ENCODE measurements around the gene STK39. TPM values are rescaled to one million over a fixed set of nuclear protein-coding genes. Genes with fewer than 3 reads are reported as not detected.

Gene STK39
- total and polyA plus RNA-seq, 4 donors: 8.5 to 18.7 (median 11.2) TPM

DNA sequence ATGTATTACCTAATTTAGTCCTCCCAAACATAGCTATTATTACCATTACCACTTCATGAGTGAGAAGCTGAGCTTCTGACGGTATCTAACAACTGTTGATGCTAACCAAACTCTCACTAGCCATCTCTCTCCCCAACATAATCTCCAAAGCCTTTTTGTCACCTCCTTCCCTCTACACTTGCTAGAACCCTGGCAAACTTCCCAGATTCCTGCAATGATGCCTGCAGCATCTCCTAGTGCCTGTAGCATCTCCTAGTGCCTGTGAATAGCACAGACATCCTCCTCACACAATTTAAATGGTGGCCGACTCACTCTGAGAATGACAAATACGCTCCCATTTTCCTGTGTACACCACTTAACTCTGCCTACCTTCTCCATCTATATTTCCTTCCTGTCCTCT lies 126.7 kb downstream of the STK39 start:
- no peak overlapping the region for H3K9ac ChIP-seq (ENCODE audit: insufficient read depth in 1 of 2, low read length in 2 of 2)
- H3K4me3 ChIP-seq: no peak overlapping the region
- WGBS, 2 donors: 89 to 94% methylated on average over 3 of the region's 3 CpGs
- TF ChIP-seq, protein P1, sequence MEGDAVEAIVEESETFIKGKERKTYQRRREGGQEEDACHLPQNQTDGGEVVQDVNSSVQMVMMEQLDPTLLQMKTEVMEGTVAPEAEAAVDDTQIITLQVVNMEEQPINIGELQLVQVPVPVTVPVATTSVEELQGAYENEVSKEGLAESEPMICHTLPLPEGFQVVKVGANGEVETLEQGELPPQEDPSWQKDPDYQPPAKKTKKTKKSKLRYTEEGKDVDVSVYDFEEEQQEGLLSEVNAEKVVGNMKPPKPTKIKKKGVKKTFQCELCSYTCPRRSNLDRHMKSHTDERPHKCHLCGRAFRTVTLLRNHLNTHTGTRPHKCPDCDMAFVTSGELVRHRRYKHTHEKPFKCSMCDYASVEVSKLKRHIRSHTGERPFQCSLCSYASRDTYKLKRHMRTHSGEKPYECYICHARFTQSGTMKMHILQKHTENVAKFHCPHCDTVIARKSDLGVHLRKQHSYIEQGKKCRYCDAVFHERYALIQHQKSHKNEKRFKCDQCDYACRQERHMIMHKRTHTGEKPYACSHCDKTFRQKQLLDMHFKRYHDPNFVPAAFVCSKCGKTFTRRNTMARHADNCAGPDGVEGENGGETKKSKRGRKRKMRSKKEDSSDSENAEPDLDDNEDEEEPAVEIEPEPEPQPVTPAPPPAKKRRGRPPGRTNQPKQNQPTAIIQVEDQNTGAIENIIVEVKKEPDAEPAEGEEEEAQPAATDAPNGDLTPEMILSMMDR (IDR thresholded peaks at IDR 0.05; ENCODE audit: control extremely low read depth, extremely low read depth): no peak
- no peak overlapping the region for H3K27ac ChIP-seq (ENCODE audit: low read depth in 1 of 2, low read length in 1 of 2)
- H3K4me1 ChIP-seq (ENCODE audit: control insufficient read depth in 5 of 5, insufficient read depth in 5 of 5, low read length in 5 of 5): peaks cover 0 to 8% (median 0%) of the 10 kb centered on the region in 5 donors
- peaks cover 3 to 18% (median 10%) of the 10 kb centered on the region in 4 donors for H3K36me3 ChIP-seq (ENCODE audit: control insufficient read depth in 4 of 4, insufficient read depth in 4 of 4, low read length in 4 of 4)
- ATAC-seq (ENCODE audit: insufficient read depth, low FRiP score) (no peak), DNase-seq (no peak)
- no peaks in the 10 kb centered on the region for H3K9me3 ChIP-seq (ENCODE audit: control insufficient read depth in 4 of 4, insufficient read depth in 3 of 4, low read length in 3 of 4)
- H3K27me3 ChIP-seq (ENCODE audit: control insufficient read depth in 3 of 3, insufficient read depth in 3 of 3, low read length in 2 of 3): no peaks in the 10 kb centered on the region

DNA sequence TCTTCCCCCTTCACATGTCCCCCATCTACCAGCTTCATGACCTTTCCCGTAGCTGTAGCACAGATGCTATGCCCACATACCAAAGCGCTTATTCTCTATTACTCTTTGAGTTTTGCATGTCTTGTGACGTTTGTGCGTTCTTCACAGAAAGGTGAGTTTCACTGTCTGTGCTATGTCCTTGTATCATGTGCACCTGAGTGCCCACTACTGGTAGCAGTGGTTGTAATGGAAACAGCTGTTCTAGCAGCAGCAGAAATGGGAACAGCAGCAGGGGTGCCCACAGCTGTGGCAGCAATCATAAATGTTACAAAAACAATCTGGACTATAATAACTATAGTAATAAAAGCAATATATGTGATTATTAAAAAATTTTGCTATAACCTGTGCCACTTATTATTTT lies 127.1 kb downstream of the STK39 start:
- peaks cover 3 to 18% (median 8%) of the 10 kb centered on the region in 4 donors for H3K36me3 ChIP-seq (ENCODE audit: control insufficient read depth in 4 of 4, insufficient read depth in 4 of 4, low read length in 4 of 4)
- no peak for ATAC-seq (ENCODE audit: insufficient read depth, low FRiP score)
- 95 to 96% methylated on average over 4 of the region's 4 CpGs for WGBS, 2 donors

DNA sequence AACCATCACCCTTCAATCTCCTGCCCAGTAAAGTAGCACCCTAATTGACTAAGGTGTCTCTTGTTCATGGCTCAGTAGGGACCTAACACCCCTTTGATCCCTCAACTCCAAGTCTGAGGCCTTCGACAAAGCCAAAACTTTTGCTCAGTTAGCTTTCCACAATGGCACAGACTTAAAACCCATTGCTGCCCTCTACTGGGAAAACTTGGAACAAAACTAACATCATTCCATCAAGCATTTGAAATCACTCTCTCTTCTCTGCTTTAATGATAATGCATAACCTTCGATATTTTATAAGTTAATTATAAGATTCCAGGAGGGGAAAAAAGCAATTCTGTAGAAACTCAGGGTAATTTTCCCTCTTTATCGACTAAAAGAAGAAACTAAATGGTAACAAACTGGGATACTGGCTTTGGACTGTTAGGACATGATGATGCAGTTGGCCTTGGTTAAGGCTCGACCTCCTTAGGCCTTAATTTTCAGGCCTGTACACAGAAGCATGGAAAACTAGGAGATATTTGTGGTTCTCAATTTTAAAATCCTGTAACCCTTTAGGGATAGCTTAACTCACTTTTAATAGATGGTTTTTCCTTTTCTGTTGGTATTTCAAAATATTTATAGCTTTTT lies 127.8 kb downstream of the STK39 start:
- no peaks in the 10 kb centered on the region for H3K9me3 ChIP-seq (ENCODE audit: control insufficient read depth in 4 of 4, insufficient read depth in 3 of 4, low read length in 3 of 4)
- peaks cover 3 to 18% (median 8%) of the 10 kb centered on the region in 4 donors for H3K36me3 ChIP-seq (ENCODE audit: control insufficient read depth in 4 of 4, insufficient read depth in 4 of 4, low read length in 4 of 4)
- H3K9ac ChIP-seq (ENCODE audit: insufficient read depth in 1 of 2, low read length in 2 of 2): no peak overlapping the region
- DNase-seq (peak in 2 of 3 donors; percentile 77 to 85), ATAC-seq (ENCODE audit: insufficient read depth, low FRiP score) (peak; percentile 70)
- peak overlapping the region in 1 of 2 donors; percentile 40 for H3K27ac ChIP-seq (ENCODE audit: low read depth in 1 of 2, low read length in 1 of 2)
- no peak overlapping the region for H3K4me3 ChIP-seq
- no peaks in the 10 kb centered on the region for H3K27me3 ChIP-seq (ENCODE audit: control insufficient read depth in 3 of 3, insufficient read depth in 3 of 3, low read length in 2 of 3)
- TF ChIP-seq, protein P1 (IDR thresholded peaks at IDR 0.05; ENCODE audit: control extremely low read depth, extremely low read depth): peak; percentile 28
- WGBS, 2 donors: 45 to 48% methylated on average over 4 of the region's 4 CpGs
- H3K4me1 ChIP-seq (ENCODE audit: control insufficient read depth in 5 of 5, insufficient read depth in 5 of 5, low read length in 5 of 5): peaks cover 0 to 8% (median 0%) of the 10 kb centered on the region in 5 donors

More for the DNA sequence above, 127.1 kb downstream of the STK39 start:
- Histone ChIP-seq H3K9me3 (ENCODE audit: control insufficient read depth in 4 of 4, insufficient read depth in 3 of 4, low read length in 3 of 4) (no peaks in the 10 kb centered on the region), H3K9ac (ENCODE audit: insufficient read depth in 1 of 2, low read length in 2 of 2) (no peak overlapping the region), H3K27me3 (ENCODE audit: control insufficient read depth in 3 of 3, insufficient read depth in 3 of 3, low read length in 2 of 3) (no peaks in the 10 kb centered on the region), H3K4me1 (ENCODE audit: control insufficient read depth in 5 of 5, insufficient read depth in 5 of 5, low read length in 5 of 5) (peaks cover 0 to 8% (median 0%) of the 10 kb centered on the region in 5 donors), H3K4me3 (no peak overlapping the region), H3K27ac (ENCODE audit: low read depth in 1 of 2, low read length in 1 of 2) (no peak overlapping the region)
- no peak for DNase-seq
- TF ChIP-seq, protein P1 (IDR thresholded peaks at IDR 0.05; ENCODE audit: control extremely low read depth, extremely low read depth): no peak
